Stromal cell of bone marrow (primary cell): ENCODE data around the gene MPST.

Source experiments
- DNase-seq: peaks from one replicate; pipeline ENCODE4 v3.0.0-alpha.2; 2012; ENCODE audit warnings: low read depth

The MPST gene

DNA sequence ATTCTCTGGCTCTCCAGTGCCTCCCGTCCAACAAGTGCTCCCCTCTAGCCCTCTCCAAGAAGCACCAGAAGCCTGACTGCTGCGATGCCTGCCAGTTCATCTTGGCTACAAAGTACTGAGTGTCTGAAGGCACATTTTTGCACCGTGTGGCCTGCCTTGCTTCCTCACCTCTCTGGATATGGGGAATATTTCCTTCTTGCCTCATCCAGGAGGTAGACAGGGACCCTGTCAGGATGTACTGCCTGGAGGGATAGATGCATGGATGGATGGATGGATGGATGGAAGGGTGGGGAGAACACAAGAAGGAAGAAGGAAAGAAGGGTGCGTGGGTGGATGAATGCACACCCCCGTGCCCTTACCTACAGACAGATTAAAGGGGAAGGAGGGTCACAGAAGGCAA, 59.6 kb downstream of the MPST start:
- DNase-seq = no peak
